HepG2 (cell line): ENCODE results near the gene ZNF813. TPM values are rescaled to one million over a fixed set of nuclear protein-coding genes. Genes with fewer than 3 reads are reported as not detected.
A peak's percentile ranks its signal among the peaks of the same experiment; 100 is the strongest.
"Not testable (repeated sequence)": the region's sequence is repeated elsewhere in the genome, so short reads cannot be mapped to it uniquely, and the experiment has no call there.

Source experiments
- CBX5 ChIP-seq: sonication (generic); formaldehyde crosslinking; IDR thresholded peaks from 2 replicates; pipeline ENCODE4 v1.4.0; 2020; ENCODE audit warnings: missing genetic modification reagents, borderline replicate concordance
- DMAP1 ChIP-seq: IDR thresholded peaks from 2 replicates; pipeline ENCODE4 v1.6.1; 2016
- FOXK2 ChIP-seq: fragments of 450-650 bp; IDR thresholded peaks from 2 replicates; pipeline ENCODE4 v1.6.1; 2016
- FOXP1 ChIP-seq, 2 experiments: fragments of 450-650 bp in 1 of 2; IDR thresholded peaks; 2 replicates each; pipeline ENCODE4 v1.6.1; 2017 to 2018; ENCODE audit warnings: antibody characterized with exemption in 1 of 2
- HDAC1 ChIP-seq: sonication (generic); formaldehyde crosslinking; IDR thresholded peaks from 2 replicates; pipeline ENCODE4 v1.5.1; 2020; ENCODE audit warnings: mild to moderate bottlenecking, missing genetic modification reagents
- HDAC2 ChIP-seq: sonication (generic); formaldehyde crosslinking; IDR thresholded peaks from 2 replicates; pipeline ENCODE4 v1.4.0; 2020; ENCODE audit warnings: missing genetic modification reagents
- IRF2 ChIP-seq: IDR thresholded peaks from 2 replicates; pipeline ENCODE4 v1.6.1; 2018; ENCODE audit warnings: missing genetic modification reagents, missing compliant biosample characterization
- KAT8 ChIP-seq: IDR thresholded peaks from 2 replicates; pipeline ENCODE4 v1.6.1; 2016; ENCODE audit warnings: missing genetic modification reagents, missing compliant biosample characterization
- KDM2A ChIP-seq: sonication (generic); formaldehyde crosslinking; IDR thresholded peaks from 2 replicates; pipeline ENCODE4 v1.4.0; 2020; ENCODE audit warnings: low read depth, missing genetic modification reagents, borderline replicate concordance
- MIXL1 ChIP-seq: IDR thresholded peaks from 2 replicates; pipeline ENCODE4 v1.6.1; 2016
- NONO ChIP-seq, 2 experiments: fragments of 450-650 bp in 1 of 2; sonication (generic) in 1 of 2; formaldehyde crosslinking in 1 of 2; IDR thresholded peaks in 1 of 2; conservative IDR thresholded peaks in 1 of 2; 2 replicates each; pipeline versions ENCODE4 v1.6.1 to v1.8.0; 2017 to 2022; ENCODE audit warnings: mild to moderate bottlenecking in 1 of 2, missing genetic modification reagents in 1 of 2, moderate library complexity in 1 of 2
- NR2C2 ChIP-seq: sonication (generic); formaldehyde crosslinking; IDR thresholded peaks from 2 replicates; pipeline ENCODE4 v1.4.0; 2020; ENCODE audit warnings: missing genetic modification reagents, mild to moderate bottlenecking, moderate library complexity, borderline replicate concordance
- PHF21A ChIP-seq: sonication (generic); formaldehyde crosslinking; IDR thresholded peaks from 2 replicates; pipeline ENCODE4 v1.5.0; 2020; ENCODE audit warnings: mild to moderate bottlenecking, missing genetic modification reagents
- RARA ChIP-seq: IDR thresholded peaks from 2 replicates; pipeline ENCODE4 v1.6.1; 2016; ENCODE audit warnings: missing genetic modification reagents, missing compliant biosample characterization
- RFX3 ChIP-seq: IDR thresholded peaks from 2 replicates; pipeline ENCODE4 v1.6.1; 2016; ENCODE audit warnings: missing biosample characterization, missing genetic modification reagents
- SKI ChIP-seq: fragments of 450-650 bp; IDR thresholded peaks from one replicate; pipeline ENCODE4 v1.6.1; 2018; ENCODE audit warnings: mild to moderate bottlenecking; ENCODE audit not compliant: partially characterized antibody
- SMAD3 ChIP-seq: sonication (generic); formaldehyde crosslinking; IDR thresholded peaks from 2 replicates; pipeline ENCODE4 v1.4.0; 2020; ENCODE audit warnings: missing genetic modification reagents
- ZBTB21 ChIP-seq: sonication (generic); formaldehyde crosslinking; IDR thresholded peaks from 2 replicates; pipeline ENCODE4 v1.4.0; 2020; ENCODE audit warnings: missing genetic modification reagents
- ZFP1 ChIP-seq: IDR thresholded peaks from 2 replicates; pipeline ENCODE4 v1.6.1; 2016
- ZNF264 ChIP-seq: sonication (generic); formaldehyde crosslinking; IDR thresholded peaks from 2 replicates; pipeline ENCODE4 v1.4.0; 2020; ENCODE audit warnings: missing genetic modification reagents
- polyA plus RNA-seq, 8 experiments: library from polyadenylated mRNA; depleted of rRNA in 3 of 8; stranded (reverse) in 7 of 8; unstranded in 1 of 8; fragments of >200 nt; fragmentation: Illumina TruSeq in 4 of 8; extraction: Trizol in 4 of 8; gene quantifications; 2 replicates each; pipeline versions ENCODE4 v1.2.1 to v1.2.3, GENCODE V29; 2011 to 2016; ENCODE audit warnings: low read depth in 4 of 8, missing spikeins in 1 of 8, mixed read lengths in 1 of 8; ENCODE audit not compliant: insufficient read depth in 1 of 8
- total RNA-seq, 5 experiments: library from RNA; depleted of rRNA; stranded (reverse); fragments of >200 nt; fragmentation: Illumina TruSeq; extraction: Trizol; gene quantifications; 2 replicates each; pipeline ENCODE4 v1.2.3, GENCODE V29; 2016; ENCODE audit warnings: low read depth in 1 of 5
- TF ChIP-seq, protein P1 (sequence below), 2 experiments: fragments of 450-650 bp in 1 of 2; sonication (generic) in 1 of 2; formaldehyde crosslinking; IDR thresholded peaks; 2 replicates each; pipeline versions ENCODE4 v1.5.0 to v1.8.0; 2020 to 2022; ENCODE audit warnings: mild to moderate bottlenecking in 1 of 2, missing genetic modification reagents in 1 of 2
- TF ChIP-seq, protein P2 (sequence below): sonication (generic); formaldehyde crosslinking; IDR thresholded peaks from 2 replicates; pipeline ENCODE4 v1.5.1; 2020; ENCODE audit warnings: mild to moderate bottlenecking, moderate library complexity, missing genetic modification reagents
- TF ChIP-seq, protein P3 (sequence below): IDR thresholded peaks from 2 replicates; pipeline ENCODE4 v1.6.1; 2016; ENCODE audit warnings: low read depth
- TF ChIP-seq, protein P4 (sequence below): IDR thresholded peaks from 2 replicates; pipeline ENCODE4 v1.6.1; 2016; ENCODE audit warnings: missing genetic modification reagents, missing compliant biosample characterization
- TF ChIP-seq, protein P5 (sequence below): IDR thresholded peaks from 2 replicates; pipeline ENCODE4 v1.6.1; 2016

Gene ZNF813
- total and polyA plus RNA-seq, 2 of the 13 experiments (the other 11 are each of a cell fraction or from before 2014, with no cell fraction given), result 2.1 to 8.9 TPM

DNA sequence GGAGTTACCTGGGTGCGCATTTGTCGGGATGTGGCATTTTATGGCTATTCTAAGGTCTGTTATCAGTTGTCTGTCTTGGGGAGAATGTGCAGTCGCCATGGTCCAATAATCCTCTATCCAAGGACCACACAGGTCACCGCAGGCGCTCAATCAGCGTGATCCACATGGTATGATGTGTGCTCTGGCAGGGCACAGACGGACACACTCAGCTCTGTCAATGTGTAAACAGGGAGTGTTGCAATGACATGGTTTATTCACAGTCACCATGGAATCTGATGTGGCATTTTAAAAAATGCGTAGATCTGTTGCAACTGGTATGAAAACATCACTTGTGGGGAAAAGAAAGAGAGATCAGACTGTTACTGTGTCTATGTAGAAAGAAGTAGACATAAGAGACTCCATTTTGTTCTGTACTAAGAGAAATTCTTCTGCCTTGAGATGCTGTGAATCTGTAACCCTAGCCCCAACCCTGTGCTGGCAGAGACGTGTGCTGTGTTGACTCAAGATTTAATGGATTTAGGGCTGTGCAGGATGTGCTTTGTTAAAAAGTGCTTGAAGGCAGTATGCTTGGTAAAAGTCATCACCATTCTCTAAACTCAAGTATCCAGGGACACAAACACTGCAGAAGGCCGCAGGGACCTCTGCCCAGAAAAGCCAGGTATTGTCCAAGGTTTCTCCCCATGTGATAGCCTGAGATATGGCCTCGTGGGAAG is 29.9 kb downstream of the ZNF813 start (continued):
- TF ChIP-seq, protein P1, sequence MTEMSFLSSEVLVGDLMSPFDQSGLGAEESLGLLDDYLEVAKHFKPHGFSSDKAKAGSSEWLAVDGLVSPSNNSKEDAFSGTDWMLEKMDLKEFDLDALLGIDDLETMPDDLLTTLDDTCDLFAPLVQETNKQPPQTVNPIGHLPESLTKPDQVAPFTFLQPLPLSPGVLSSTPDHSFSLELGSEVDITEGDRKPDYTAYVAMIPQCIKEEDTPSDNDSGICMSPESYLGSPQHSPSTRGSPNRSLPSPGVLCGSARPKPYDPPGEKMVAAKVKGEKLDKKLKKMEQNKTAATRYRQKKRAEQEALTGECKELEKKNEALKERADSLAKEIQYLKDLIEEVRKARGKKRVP (CRISPR knock-in tag; IDR thresholded peaks at IDR 0.05), result peak in 1 of 2 experiments; percentile 84; a peak in 2 of 4 replicates
- TF ChIP-seq MIXL1 (CRISPR knock-in tag) (peak; percentile 68; the same call in 1 of the 2 replicates), ZFP1 (0 out of 2 replicates have a peak, but pooled peaks have one; percentile 38), SMAD3 (peak; percentile 28; the same call in 1 of the 2 replicates), PHF21A (peak; percentile 54; the same call in 1 of the 2 replicates), ZBTB21 (CRISPR knock-in tag) (peak; percentile 29; the same call in 1 of the 2 replicates), DMAP1 (CRISPR knock-in tag) (peak; percentile 58; the same call in 1 of the 2 replicates), FOXK2 (peak; percentile 94), NONO (CRISPR knock-in tag; conservative IDR thresholded peaks at IDR 0.05) (0 out of 2 replicates have a peak, but pooled peaks have one; percentile 43), IRF2 (CRISPR knock-in tag) (peak; percentile 62; the same call in 1 of the 2 replicates), KDM2A (CRISPR knock-in tag) (peak; percentile 52; the same call in 1 of the 2 replicates), RFX3 (CRISPR knock-in tag) (peak; percentile 53; the same call in 1 of the 2 replicates), RARA (CRISPR knock-in tag) (peak; percentile 60), HDAC2 (CRISPR knock-in tag) (peak; percentile 73; the same call in 1 of the 2 replicates), CBX5 (CRISPR knock-in tag) (peak; percentile 55; the same call in 1 of the 2 replicates), FOXP1 (IDR thresholded peaks at IDR 0.05) (peak; percentile 75), FOXP1 (CRISPR knock-in tag; IDR thresholded peaks at IDR 0.05) (peak; percentile 76), HDAC1 (CRISPR knock-in tag) (peak; percentile 33; the same call in 1 of the 2 replicates), KAT8 (0 out of 2 replicates have a peak, but pooled peaks have one; percentile 64), NR2C2 (CRISPR knock-in tag) (peak; percentile 51; the same call in 1 of the 2 replicates), SKI (peak; percentile 68), ZNF264 (CRISPR knock-in tag) (0 out of 2 replicates have a peak, but pooled peaks have one; percentile 63)
- TF ChIP-seq, protein P2, sequence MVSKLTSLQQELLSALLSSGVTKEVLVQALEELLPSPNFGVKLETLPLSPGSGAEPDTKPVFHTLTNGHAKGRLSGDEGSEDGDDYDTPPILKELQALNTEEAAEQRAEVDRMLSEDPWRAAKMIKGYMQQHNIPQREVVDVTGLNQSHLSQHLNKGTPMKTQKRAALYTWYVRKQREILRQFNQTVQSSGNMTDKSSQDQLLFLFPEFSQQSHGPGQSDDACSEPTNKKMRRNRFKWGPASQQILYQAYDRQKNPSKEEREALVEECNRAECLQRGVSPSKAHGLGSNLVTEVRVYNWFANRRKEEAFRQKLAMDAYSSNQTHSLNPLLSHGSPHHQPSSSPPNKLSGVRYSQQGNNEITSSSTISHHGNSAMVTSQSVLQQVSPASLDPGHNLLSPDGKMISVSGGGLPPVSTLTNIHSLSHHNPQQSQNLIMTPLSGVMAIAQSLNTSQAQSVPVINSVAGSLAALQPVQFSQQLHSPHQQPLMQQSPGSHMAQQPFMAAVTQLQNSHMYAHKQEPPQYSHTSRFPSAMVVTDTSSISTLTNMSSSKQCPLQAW (CRISPR knock-in tag), result peak; percentile 70
- TF ChIP-seq NONO (IDR thresholded peaks at IDR 0.05), result not testable (repeated sequence)
- TF ChIP-seq, protein P3, sequence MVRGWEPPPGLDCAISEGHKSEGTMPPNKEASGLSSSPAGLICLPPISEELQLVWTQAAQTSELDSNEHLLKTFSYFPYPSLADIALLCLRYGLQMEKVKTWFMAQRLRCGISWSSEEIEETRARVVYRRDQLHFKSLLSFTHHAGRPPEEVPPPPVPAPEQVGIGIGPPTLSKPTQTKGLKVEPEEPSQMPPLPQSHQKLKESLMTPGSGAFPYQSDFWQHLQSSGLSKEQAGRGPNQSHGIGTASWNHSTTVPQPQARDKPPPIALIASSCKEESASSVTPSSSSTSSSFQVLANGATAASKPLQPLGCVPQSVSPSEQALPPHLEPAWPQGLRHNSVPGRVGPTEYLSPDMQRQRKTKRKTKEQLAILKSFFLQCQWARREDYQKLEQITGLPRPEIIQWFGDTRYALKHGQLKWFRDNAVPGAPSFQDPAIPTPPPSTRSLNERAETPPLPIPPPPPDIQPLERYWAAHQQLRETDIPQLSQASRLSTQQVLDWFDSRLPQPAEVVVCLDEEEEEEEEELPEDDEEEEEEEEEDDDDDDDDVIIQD (CRISPR knock-in tag), result peak; percentile 39; the same call in 1 of the 2 replicates
- TF ChIP-seq, protein P4, sequence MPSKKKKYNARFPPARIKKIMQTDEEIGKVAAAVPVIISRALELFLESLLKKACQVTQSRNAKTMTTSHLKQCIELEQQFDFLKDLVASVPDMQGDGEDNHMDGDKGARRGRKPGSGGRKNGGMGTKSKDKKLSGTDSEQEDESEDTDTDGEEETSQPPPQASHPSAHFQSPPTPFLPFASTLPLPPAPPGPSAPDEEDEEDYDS (CRISPR knock-in tag), result peak; percentile 41; the same call in 1 of the 2 replicates
- TF ChIP-seq, protein P5, sequence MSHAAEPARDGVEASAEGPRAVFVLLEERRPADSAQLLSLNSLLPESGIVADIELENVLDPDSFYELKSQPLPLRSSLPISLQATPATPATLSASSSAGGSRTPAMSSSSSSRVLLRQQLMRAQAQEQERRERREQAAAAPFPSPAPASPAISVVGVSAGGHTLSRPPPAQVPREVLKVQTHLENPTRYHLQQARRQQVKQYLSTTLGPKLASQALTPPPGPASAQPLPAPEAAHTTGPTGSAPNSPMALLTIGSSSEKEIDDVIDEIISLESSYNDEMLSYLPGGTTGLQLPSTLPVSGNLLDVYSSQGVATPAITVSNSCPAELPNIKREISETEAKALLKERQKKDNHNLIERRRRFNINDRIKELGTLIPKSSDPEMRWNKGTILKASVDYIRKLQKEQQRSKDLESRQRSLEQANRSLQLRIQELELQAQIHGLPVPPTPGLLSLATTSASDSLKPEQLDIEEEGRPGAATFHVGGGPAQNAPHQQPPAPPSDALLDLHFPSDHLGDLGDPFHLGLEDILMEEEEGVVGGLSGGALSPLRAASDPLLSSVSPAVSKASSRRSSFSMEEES (CRISPR knock-in tag), result peak; percentile 52; the same call in 1 of the 2 replicates
